Endometrial microvascular endothelial cells (primary cell): ENCODE measurements around the gene DRD3. TPM values are rescaled to one million over a fixed set of nuclear protein-coding genes. Genes with fewer than 3 reads are reported as not detected.

Experiments
- in situ Hi-C: cut with HindIII; loops from 2 replicates; pipeline ENCODE4 v1.10.0; 2017; ENCODE audit warnings: low sequenced_read_pairs, low pct_unique_long_range_greater_than_20kb; ENCODE audit errors: inconsistent ontology term
- total RNA-seq: library from RNA; depleted of rRNA; stranded (reverse); fragments of >200 nt; gene quantifications from one replicate; pipeline ENCODE4 v1.2.3, GENCODE V29; 2015; ENCODE audit errors: inconsistent ontology term

DRD3 gene
- total RNA-seq, 1 donor from 2014 or later: not detected

DNA sequence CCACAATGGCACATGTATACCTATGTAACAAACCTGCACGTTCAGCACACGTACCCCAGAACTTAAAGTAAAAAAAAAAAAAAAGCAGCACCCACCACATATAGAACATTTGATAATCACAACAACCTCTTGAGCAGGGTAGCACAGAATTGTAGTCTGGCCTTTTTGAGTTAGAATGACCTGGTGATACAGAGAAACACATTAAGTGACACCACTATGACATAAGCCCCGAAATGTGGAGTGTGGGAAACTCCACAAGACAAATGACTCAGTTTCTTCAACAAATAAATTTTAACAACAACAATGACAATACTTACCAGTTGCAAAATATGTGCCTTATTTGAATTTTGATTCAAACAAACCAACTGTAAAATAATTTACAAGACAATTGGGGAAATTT, 46.4 kb downstream of the DRD3 start:
- in situ Hi-C loops: no loop called here

DNA sequence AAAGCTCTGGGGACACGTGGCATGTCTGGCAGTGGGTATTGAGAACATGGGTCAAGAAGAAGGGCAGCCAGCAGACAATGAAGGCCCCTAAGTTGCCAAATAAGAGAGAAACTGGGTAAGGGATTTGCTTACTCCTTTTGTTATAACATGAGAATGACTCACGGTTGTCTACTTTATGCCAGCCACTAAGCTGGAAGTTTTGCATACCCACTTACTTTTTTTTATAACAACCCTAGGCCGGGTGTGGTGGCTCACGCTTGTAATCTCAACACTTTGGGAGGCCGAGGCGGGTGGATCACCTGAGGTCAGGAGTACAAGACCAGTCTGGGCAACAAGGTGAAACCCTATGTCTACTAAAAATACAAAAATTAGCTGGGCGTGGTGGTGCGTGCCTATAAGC, 50.0 kb downstream of the DRD3 start:
- in situ Hi-C loops: no loop called here

DNA sequence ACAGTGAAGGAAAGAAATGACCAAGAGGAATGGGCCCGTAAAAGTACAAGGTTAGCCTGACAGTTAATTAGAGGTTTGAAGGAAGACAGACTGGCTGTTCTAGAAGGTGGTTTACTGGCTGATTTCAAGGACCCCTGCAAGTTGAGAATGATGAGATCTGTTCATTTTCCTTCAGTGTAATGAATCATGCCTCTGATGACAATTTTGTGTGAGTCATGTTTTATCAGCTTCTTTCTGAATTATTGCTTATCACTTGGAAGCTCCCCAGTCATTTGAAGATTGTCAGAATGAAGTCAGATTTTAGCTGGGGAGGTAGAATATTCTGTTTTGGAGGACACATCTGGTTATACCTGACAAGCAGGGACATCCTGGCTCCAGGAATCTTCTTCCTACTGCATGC, 50.6 kb downstream of the DRD3 start:
- in situ Hi-C loops: no loop called here

DNA sequence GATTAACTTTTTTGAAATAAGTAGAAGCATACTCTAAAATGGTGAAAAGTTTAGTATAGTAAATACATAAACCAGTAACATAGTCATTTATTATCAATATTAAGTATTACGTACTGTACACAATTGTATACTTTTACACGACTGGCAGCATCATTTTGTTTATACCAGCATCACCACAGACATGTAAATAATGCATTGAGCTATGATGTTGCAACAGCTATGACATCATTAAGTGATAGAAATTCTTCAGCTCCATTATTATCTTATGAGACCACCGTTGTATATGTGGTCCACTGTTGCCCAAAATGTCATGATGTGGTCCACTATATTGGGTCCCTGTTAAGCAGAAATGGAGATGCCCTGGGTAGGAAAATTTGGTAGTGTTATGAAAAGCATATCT, 51.3 kb downstream of the DRD3 start:
- in situ Hi-C loops: no loop called here

DNA sequence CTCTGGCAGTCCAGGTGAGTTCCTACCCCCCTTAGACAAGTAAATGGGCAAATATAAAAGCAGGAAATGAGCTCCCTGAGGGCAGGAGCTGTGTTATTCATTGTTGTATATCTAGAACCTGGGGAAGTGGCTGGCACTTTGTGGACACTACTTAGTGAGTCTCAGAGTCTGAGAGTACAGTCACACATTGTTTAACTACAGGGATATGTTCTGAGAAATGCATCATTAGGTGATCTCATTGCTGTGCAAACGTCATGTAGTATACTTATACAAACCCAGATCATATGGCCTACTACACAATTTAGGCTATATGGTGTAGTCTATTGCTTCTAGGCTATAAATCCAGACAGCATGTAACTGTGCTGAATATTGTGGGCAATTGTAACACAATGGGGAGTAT, 52.4 kb downstream of the DRD3 start:
- in situ Hi-C loops: no loop called here

DNA sequence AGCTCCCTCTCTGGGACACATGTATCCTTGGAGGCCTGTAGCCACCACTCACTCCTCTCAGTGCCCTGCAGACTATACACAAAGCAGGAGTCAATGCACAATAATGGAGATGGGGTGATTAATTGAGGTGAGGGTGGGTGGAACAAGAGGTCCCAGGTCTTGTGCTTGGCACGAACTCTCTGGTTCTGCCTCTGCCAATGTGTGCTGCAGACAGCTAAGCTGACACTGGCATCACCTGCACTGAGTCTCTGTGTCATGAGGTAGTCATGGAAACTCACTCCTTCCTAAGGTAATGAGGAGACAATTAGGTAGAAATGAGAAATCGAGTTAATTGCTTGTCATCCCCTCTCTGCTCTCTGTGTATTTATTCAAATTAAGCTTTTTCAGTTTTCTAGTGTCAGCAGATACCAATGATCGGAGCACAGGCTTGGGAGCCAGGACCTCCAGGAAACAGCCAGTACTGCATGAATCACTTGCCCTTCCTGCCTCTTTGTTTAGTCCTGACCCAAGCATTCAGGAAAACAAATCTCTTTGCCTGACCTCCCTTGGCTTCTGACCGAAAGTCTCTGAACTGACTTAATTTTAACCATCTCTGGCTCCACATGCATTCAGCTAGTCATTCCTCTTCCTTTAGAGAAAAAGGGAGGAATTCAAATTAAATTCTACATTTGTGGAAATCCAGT, 56.7 kb downstream of the DRD3 start:
- in situ Hi-C loops: no loop called here

DNA sequence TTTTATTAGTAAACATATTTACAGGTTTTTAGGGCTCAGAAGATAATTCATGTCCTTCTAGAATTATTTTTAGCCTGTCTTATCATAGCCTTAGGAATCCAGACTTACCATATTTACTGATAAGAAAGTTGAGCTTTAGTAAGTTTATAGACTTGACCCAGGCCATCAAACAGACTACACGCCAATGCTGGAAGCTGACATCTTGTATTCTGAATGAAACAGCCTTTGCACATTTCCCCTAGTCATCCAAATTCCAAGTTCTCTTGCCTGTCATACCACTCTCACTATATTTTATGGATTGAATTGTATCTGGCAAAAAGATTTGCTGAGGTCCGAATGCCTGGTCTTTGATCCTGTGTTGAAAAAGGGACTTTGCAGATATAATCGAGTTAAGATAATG, 58.6 kb downstream of the DRD3 start:
- in situ Hi-C loops: no loop called here

DNA sequence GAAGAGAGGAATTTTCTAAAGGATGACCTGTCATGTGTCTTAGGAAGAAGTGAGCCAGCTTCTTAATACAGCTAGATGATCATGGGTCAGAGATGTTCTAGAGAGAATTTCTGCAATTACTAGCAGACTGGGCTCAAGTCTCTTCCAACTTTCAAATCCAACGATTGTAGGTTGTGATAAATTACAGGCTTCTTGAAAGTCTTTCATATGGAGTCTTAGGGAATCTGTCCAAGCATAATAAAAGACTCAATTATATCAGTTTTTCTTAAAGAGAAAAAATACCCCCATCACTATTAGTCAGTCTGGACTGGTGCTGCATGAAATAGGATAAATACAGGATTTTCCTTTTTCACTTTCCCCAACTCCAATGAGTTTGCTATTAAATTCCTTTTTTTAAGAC, 59.1 kb downstream of the DRD3 start:
- in situ Hi-C loops: no loop called here

DNA sequence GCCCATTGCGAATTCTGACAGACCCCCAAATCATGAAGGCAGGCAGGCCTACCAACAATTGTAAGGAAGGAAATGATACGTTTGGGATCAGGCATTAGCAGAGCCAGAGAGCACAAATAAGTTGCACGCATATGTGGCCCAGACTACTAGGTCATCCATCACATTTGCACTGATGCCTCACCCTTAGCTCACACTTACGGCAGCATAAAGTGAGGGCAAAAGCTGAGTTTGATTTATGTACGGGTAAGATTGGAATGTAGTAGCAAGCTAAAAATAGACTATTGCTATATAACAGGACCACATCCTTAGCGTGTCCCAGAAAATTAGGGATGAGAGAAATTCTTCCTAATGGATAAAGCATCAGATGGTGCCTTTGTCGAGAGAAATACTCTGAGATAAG, 63.7 kb downstream of the DRD3 start:
- in situ Hi-C loops: no loop called here

DNA sequence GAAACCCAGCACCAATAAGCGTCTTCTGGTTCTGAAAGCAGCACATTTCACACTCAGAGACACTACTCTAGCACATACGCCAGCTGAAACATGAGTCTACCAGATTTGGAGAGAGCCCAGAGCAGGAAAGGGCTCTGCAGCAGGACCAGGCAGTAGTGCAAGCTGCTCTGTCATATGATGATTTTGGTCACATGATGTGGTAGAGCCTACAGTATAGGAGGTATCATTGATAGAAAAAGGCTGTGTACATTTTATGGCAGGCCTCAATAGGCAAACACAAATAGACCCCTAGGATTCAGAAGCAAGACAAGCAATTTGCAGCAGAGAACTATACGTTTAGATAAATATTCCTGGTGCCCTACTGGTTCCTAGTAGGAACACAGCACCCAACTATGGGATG, 64.1 kb downstream of the DRD3 start:
- in situ Hi-C loops: no loop called here

DNA sequence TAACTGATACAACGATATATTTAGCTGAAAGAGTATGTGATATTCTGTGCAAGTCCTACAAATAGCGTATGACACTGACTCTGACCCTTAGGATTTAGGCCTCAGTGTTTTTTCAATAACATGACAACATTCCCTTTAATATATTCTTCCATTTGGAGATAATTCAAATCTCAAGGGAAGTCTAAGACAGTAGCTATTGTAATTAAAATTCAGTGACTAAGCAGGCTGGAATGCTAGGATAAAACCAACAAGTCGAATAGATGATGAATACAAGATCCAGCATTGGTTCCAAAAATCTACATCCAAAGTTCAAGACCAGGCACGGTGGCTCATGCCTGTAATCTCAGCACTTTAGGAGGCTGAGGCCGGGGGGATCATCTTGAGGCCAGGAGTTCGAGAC, 66.2 kb downstream of the DRD3 start:
- in situ Hi-C loops: no loop called here

DNA sequence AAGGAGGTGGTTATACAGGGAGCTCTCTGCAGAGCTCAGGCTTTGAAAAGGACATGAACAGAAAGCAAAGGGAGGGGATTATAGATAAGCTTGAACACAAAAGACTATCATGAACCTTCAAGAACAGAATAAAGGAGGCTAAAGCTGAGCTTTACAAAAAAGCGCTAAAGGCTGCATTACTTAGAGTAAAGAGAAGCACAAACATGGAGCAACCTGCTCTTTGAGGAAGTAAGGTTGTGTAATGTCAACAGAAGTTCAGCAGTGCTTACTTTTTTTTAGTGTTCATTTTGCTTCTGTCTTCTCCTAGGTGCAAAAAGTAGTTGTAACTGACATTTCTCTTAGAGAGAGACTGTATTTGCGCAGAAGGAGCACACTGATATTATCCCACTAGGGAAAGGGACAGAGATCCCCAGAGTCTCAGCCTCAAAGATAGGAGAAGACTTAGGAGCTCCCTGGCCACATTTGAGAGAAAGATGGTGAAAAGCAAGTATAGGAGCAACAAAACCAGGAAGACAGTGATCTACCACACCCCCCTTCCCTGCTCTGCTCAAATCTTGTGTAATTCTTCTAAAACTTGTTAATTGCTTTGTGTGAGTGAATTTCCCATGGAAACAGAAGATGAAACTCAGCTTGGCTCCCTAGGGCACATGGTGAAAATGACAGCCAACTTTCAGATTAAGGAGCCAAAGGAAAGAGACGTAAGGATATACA, 67.6 kb downstream of the DRD3 start:
- in situ Hi-C loops: no loop called here

DNA sequence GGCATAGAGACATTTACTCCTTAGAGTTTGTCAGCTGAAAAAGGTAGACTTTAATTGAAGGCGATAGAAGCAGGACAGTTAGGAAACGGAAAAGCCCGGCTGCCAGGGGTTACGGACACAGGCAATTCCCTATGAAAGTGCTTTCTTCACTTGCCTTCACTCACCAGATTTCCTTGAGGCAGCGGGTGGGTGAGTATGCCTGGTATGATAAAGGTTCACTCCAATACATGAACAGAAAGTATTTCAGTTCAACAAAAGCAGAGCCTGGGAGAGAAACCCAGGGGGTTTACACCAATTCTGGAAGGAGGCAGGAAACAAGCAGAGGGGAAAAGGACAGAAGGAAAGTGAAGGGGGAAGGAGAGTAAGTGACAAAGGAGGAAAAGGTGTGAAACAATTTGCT, 68.4 kb downstream of the DRD3 start:
- in situ Hi-C loops: no loop called here

DNA sequence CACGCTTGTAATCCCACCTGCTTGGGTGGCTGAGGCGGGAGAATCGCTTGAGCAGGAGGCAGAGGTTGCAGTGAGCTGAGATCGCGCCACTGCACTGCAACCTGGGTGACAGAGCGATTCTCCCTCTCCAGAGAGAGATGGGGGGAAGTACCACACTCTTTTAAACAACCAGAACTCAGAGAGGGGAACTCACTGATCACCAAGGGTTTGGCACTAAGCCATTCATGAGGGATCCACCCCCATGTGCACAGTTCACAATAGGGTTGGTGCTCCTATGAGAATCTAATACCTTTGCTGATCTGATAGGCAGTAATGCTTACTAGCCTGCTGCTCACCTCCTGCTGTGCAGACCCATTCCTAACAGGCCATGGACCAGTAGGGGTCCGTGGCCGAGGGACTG, 70.7 kb downstream of the DRD3 start:
- in situ Hi-C loops: no loop called here

DNA sequence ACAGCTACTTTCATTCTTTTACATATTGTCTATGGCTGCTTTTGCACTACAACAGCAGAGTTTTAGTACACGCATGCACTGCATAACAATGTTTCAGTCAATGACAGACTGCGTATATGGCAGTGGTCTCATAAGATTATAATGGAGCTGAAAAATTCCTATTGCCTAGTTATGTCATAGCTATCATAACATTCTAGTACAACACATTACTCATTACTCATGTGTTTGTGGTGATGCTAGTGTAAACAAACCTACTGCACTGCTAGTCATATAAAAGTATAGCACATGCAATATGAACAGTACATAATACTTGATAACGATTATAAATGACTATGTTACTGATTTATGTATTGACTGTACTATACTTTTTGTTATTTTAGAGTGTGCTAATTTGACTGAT, 74.4 kb downstream of the DRD3 start:
- in situ Hi-C loops: no loop called here

DNA sequence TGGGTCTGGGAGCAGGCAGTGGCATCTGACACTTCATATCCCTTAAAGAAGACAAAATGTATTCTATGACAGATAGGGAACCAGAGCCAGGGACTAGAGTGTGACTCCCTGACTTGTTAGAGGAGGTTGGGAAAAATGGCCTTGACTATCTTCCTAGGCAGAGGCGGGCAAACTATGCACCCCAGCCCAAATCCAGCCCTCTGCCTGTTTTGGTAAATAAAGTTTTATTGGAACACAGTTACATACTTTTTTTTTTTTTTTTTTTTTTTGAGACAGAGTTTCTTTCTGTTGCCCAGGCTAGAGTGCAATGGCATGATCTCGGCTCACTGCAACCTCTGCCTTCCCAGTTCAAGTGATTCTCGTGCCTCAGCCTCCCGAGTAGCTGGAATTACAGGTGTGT, 75.0 kb downstream of the DRD3 start:
- in situ Hi-C loops: no loop called here

DNA sequence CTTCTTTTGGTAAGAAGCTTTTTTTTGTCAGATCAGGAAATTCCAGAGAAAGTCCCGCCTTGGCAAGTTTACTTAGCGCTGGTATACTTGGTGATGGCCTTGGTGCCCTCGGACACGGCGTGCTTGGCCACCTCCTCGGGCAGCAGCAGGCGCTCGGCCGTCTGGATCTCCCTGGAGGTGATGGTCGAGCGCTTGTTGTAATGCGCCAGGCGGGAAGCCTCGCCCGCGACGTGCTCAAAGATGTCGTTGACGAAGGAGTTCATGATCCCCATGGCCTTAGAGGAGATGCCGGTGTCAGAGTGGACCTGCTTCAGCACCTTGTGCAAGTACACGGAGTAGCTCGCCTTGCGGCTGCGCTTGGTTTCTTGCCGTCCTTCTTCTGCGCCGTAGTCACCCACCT, 75.7 kb downstream of the DRD3 start:
- in situ Hi-C loops: no loop called here

DNA sequence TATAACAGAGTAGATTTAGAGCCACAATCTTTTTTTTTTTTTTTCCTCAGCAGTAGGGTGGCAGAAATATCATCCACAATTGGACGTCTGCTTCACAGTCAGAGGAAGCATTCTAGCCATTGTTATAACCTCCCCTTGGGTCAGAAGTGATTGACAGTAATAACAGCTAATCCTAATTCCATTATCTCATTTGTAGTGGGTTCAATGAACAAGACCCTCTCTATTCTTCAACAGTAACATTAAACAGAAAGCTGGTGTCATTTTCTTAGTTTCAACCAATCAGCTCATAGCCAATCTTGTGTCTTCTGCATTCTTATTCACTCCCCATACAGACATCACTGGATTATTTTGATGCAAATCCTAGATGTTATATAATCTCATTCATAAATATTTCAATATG, 77.8 kb downstream of the DRD3 start:
- in situ Hi-C loops: no loop called here

DNA sequence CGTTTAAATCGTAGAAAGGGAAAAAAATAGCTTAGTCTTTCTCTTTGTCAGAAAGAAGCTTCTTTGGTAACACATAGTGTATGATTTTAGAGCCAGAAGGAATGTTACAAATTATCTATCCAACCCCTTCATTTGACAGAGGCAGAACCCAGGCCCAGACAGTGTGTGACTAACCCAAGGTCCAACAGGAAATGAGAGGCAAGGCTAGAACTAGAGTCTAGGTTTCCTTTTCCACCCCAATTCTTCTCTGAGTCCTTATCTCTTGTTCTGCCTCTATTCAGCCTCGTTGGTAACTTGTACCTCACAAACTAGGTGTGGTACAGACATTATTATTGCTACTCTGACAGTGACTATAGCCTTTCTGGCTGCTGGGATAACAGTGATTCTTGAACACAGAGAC, 83.1 kb downstream of the DRD3 start:
- in situ Hi-C loops: no loop called here

DNA sequence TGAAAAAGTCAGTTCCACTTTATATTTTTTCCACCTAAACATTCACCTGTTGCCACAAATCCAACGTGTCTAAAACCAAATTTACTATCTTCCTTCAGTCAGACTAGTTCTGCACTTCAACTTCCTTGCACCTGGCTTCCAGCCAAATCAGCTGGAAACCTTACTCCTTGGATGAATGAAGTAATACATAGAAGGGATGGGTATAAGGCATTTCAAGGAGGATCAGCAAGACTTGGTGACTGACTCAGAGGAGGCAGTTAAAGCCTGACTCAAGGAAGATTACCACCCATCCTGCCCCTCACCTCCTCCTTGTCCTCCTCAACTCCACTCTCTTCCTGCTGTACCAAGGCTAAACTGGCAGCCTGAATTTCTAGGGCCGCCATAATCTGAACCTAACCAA, 85.3 kb downstream of the DRD3 start:
- in situ Hi-C loops: no loop called here

DNA sequence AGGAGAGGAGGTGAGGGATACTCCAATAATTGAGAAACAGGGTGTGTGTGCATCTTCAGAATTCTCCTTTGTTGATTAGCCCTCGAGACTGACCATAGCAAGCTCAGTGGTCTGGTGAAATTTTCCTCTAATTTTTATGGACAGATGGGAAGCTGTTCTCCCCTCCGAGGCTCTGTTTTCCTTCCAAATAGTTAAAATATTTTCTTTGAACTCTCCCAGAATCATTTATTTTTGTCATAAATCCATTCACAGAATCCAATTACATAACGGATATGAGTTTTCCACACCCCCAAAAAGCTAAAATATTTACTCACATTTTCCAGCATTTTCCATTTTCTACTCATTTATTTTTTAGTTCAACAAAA, 85.9 kb downstream of the DRD3 start:
- in situ Hi-C loops: no loop called here
